ENCODE data around the gene CD320.
"Not testable (repeated sequence)": the region's sequence is repeated elsewhere in the genome, so short reads cannot be mapped to it uniquely, and the experiment has no call there.

Gene CD320

DNA sequence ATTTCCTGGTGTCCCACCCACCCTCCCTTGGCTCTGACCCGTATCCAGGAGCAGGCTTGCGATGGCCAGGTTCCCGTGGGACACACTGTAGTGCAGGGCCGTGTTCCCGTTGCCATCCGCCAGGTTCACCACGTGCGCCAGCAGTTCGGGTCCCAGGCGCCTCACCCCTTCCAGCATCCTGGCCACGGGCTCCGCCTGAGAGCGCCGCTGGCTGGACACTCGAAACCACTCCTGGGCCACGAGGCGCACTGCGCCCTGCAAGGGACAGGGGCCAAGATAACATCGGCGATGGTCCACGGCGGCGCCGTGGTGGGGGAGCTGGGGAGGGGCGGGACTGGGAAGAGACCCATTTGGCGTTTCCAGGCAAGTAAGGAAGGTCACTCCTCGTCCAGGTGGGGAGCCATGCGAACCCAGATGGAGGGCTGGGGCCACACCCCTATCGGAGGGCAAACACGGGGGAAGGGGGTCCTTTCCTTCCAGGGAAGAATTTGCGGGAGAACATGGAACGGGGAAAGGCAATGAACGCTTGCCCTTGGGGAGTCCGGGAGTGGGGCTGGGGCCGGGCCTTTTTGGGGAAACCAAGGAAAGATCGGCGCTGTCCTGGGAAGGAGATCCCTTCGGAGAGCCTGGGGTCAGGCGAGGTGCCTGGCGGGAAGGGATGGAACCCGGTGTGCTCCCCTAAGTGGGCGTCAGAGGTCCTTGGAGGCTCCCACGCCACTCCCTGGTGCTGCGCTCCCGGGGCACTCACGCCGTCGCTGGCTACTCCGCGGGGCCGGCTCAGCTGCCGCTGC is 25.0 kb upstream of the CD320 start:
- FAIRE-seq, result no peak

DNA sequence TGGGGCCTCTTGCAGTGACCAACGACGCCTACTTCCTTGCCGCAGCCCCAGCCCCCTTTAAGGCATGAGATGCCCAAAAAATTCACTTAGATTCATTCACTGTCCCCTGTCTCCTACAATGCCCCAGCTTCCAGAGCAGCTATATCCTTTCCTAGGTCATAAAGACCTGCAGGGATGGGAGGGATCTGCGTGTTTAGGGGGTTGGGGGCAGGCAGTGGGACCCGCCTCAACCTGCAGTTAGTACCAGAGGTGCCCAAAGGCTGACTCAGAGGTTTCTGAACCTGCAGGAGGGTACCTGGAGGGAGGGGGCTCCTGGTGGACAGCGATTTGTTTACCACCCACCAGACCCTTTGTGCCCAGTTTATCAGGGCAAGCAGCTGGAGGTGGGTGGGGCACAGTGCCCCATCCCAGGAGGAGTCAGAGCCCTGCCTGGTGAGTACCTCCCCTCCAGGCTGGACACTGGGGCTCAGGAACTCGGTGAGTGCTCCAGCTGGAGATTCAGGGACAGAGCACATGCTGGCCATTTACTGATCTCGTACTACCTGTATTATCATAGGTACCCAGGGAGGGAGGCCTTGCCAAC is 23.2 kb upstream of the CD320 start:
- no peak for FAIRE-seq

- FAIRE-seq, result no peak
These were observed 21.8 kb upstream of the CD320 start for GRCh38 chr19:8329996-8330395.

DNA sequence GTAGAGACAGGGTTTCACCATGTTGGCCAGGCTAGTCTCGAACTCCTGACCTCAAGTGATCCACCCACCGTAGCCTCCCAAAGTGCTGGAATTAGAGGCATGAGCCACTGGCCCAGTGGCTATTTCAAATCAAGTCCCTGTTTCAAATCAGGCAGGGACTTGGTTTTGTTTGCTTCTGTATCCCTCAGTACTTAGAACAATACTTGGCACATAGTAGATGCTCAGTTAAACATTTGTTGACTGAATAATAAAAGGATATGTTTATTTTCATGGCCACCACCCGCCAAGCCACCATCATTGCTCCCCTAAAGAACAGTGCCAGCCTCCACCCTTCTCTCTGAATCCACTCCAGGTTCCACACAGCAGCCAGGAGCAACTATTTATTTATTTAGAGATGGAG is 17.3 kb upstream of the CD320 start:
- FAIRE-seq, result no peak

DNA sequence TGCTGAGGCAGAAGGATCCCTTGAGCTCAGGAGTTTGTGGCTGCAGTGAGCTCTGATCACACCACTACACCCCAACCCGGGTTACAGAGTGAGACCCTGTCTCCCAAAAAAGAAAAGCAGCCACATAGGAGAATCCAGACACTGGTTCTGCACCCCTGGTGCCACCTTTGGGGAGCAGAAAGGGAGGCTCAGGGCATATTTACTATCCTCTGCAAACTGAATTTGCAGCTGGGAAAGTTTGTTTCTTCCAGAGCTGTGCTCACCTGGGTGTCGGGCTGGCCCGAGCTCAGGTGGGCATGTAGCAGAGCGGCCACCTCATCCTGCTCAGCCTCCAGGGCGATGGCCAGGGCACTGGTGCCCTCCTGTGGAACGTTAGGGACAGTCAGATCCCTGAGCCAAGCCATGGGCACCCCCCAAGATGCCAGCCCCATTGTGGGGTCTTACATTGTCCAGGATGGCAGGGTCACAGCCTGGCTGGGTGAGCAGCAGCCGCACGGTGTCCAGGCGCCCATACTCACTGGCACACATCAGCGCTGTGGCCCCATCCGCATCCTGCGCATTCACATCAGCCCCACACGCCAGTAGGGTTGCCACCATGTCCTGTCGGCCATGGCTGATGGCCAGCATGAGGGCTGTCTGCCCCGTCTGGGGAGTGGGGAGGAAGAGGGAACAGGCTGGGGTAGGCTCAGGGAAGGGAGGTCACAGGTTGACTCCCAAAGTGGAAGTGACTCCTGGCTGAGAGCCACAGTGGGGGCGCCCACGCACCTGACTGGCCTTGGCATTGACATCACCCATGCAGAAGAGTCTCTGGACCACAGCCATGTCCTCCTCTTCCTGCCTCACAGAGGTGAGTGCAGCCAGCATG is 16.3 kb upstream of the CD320 start:
- no peak for FAIRE-seq

DNA sequence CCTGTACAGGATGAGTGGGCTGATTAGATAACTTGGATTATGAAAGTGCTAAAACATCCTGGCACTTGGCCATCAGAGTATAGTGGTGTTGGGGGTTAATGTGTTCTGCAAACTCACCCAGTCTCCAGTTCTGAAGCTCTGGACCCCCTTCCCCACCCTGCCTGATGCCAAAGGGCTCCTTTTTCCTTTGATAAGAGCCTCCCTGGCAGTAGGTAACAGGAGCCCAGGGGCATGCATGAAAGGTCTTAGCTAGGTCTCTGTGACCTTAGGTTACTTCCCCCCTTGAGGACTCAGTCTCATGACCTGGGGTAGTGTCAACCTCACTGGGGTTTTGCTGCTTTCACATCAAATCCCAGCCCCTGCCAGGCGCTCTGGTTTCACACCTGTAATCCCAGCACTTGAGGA is 15.6 kb upstream of the CD320 start:
- FAIRE-seq, result no peak

DNA sequence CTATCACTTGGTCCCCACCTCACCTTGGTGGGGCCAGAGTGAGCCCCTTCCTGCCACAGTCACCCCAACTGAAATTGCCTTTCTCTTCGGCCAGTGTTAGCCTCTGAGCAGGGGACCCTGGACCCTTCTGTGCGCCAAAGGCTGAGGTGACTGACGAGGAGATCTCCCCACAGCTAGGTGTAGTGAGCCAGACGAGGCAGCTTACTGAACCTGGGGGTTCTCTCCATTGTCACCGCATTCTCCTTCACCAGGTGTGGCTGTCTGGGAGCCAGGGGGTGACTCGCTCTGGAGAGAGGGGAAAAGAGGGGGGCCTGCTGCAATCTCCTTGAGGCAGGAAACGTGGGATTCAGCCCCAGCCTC is 14.5 kb upstream of the CD320 start:
- no peak for FAIRE-seq

DNA sequence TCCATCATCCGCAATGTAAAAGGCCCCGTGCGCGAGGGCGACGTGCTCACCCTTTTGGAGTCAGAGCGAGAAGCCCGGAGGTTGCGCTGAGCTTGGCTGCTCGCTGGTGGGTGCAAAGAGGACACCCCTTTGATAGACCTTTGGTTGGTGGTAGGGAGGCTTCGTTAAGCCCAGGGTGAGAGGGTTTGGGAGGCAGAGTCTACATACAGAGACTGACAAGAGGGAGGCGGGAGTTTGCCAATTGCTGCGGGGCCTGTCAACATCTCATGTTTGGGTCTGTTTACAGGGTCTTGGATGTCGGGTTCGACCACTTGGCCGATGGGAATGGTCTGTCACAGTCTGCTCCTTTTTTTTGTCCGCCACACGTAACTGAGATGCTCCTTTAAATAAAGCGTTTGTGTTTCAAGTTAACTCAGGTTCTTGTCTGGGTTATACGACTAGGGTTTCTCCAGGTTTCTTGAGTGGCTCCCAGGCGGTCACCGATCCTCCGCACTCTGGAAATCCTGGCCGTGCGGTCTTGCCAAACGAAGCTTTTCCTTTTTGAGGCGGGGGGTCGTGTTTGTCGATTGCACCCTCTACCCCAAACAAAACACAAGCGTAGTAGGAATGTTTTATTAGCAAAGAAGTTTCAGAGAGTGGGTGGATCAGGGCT is 14.0 kb upstream of the CD320 start:
- no peak for FAIRE-seq

DNA sequence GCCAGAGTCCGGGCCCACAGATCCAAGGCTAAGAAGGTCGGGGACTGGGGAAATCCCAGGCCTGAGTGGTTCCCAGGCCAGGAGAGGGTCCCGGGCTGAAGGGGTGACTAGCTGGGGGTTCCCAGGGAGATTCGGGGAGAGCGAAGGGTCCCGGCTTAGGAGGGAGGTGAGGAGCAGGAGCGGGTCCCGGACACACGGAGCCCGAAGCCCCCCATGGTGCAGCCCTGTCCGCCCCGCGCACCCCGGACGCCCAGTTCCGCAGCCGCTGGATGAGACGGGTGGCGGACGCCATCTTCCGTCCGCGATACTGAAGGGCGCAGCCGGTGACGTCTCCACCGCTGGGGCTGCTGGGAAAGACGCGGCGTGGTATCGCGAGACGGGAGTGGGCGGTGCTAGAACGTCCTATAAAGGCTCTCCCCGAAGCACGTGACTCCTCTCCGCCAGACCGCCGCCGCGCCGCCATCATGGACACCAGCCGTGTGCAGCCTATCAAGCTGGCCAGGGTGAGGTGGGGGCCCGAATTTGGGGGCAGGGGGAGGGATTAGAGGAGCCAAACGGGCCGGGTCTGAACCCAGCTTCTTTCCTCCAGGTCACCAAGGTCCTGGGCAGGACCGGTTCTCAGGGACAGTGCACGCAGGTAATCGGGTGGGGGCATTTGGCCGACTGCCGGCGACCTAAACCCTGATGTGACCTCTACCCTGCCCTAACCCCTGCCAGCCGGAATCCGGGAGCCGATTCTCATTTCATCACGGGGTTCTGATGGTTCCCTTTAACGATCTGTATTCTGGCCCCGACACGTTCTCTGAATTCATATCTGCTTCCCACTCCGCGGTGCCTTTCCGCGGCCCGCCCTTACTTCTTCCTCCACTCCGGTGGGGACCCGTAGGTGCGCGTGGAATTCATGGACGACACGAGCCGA is 13.2 kb upstream of the CD320 start, which contains the start of the genes NDUFA7 and RPS28:
TSS of gene NDUFA7 (minus strand) at position 309 of the 919 bp plus-strand sequence. CDS start at position 292, 17 bp downstream.
TSS of gene RPS28 (plus strand) at position 430 of the 919 bp plus-strand sequence. CDS start at position 465, 35 bp downstream.
- FAIRE-seq, result no peak

GRCh38 chr19:8320564-8321066 is 12.5 kb upstream of the CD320 start:
- FAIRE-seq, result no peak

DNA sequence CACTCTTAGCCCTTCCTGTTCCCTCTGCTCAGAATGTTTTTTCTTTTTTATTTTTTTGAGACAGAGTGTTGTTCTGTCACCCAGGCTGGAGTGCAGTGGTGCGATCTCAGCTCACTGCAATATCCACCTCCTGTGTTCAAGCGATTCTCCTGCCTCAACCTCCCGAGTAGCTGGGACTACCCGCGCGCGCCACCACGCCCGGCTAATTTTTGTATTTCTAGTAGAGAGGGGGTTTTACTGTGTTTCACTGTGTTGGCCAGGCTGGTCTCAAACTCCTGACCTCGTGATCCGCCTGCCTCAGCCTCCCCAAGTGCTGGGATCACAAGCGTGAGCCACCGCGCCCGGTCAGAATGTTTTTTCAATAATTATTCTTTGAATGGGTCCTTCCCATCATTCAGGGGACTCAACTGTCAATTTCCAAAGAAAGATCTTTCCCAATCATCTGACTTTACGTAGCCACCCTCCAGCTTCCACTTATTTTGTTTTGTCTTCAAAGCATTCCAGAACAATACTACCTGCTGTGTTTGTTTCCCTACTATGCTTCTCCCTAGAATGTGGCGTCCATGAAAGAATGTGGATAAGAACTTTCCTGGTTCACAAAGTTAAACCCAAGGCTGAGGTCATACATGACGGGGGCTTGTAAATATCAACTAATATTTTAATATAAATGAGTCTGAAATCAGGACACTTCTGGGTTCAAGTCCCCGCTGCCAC is 11.8 kb upstream of the CD320 start:
- FAIRE-seq, result no peak

- not testable (repeated sequence) for FAIRE-seq
These were observed 10.7 kb upstream of the CD320 start for GRCh38 chr19:8318835-8319234.

- no peak for FAIRE-seq
These were observed 8.4 kb upstream of the CD320 start for GRCh38 chr19:8316351-8317125.

DNA sequence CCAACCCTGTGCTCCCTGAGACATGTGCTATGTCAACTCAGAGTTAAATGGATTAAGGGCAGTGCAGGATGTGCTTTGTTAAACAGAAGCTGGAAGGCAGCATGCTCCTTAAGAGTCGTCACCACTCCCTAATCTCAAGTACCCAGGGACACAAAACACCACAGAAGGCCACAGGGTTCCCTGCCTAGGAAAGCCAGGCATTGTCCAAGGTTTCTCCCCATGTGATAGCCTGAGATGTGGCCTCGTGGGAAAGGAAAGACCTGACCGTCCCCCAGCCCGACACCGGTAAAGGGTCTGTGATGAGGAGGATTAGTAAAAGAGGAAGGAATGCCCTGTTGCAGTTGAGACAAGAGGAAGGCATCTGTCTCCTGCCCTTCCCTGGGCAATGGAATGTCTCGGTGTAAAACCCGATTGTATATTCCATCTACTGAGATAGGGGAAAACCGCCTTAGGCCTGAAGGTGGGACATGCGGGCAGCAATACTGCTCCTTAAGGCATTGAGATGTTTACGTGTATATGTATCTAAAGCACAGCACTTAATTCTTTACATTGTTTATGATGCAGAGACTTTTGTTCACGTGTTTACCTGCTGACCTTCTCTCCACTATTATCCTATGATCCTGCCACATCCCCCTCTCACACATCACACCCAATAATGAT is 7.0 kb upstream of the CD320 start:
- not testable (repeated sequence) for FAIRE-seq

GRCh38 chr19:8311461-8312260 is 3.5 kb upstream of the CD320 start:
- FAIRE-seq, result no peak

- no peak for FAIRE-seq
These were observed 2.3 kb upstream of the CD320 start for GRCh38 chr19:8310342-8311055.

DNA sequence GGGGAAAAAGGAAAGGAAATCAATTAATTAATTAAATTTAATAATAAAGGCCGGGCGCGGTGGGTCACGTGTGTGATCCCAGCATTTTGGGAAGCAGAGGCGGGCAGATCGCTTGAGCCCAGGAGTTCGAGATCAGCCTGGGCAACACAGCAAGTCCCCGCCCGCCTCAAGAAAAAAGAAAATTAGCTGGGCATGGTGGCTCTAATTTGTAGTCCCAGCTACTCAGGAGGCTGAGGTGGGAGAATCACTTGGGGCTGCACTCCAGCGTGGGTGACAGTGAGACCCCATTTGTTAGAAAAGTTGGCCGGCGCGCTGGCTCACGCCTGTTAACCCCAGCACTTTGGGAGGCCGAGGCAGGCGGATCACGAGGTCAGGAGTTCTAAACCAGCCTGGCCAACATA is 733 bp upstream of the CD320 start:
- no peak for FAIRE-seq

DNA sequence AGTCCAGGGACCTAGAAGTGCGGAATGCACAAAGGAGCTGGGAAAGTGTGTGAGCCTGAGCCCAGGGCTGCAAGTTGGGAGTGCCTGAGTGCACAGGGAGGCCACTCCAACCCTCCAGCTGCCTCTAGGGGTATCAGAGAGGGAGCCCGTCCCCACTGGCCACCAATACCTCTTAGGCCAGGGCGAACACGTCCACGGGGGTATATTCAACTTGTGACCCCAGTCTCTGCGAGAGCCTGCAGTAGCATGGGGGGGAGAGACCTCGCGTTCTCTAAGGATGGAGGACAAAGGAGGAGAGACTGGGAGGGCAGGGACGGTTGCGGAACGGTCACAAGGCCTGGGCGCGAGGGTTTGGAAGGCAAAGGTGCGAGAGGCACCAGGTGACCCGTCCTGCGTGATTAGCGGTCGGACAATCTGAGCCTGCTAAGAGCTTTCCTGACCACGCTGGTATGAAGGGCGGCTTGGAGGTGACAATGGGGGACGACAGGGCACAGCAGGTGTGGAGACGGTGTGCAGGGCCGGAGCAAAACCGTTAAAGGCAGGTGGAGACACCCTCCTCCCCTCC is 676 bp downstream of the CD320 start:
- no peak for FAIRE-seq

Measured in A204.1 (cell line).